D721Med (cell line): ENCODE data around the gene CHST8.

Experiments used
- DNase-seq: peaks from one replicate; pipeline ENCODE4 v3.0.0; 2011; ENCODE audit warnings: low spot score; ENCODE audit not compliant: insufficient read length
- FAIRE-seq: peaks from 2 replicates; lab custom pipeline; 2011; peaks lifted over from hg19 to GRCh38; lab: Jason Lieb, UNC
- TF ChIP-seq, protein P1 (sequence below): IDR thresholded peaks from 2 replicates; pipeline ENCODE4 v1.5.1; 2012; ENCODE audit warnings: mild to moderate bottlenecking, control low read depth; ENCODE audit not compliant: insufficient read depth; ENCODE audit errors: missing control alignments

Gene CHST8

DNA sequence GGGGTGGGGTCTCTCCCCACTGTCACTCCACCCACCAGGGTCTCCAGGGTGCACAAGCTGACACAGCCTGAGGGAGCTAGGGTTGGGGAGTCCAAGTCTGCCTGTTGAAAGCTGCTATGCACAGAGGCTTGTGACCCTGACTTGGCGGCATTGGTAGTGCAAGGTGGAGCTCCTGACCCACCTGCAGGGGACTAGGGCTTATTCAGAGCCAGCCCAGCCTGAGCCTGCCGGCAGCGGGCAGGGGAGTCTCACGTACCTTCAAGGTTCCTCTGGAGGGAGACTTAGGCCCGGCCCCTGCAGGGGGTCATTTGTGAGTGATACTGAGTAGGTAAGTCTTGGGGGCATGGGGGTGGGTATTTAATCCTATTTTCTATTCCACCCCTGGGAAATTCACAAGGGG, 179.7 kb downstream of the CHST8 start:
- no peak for FAIRE-seq
- TF ChIP-seq, protein P1, sequence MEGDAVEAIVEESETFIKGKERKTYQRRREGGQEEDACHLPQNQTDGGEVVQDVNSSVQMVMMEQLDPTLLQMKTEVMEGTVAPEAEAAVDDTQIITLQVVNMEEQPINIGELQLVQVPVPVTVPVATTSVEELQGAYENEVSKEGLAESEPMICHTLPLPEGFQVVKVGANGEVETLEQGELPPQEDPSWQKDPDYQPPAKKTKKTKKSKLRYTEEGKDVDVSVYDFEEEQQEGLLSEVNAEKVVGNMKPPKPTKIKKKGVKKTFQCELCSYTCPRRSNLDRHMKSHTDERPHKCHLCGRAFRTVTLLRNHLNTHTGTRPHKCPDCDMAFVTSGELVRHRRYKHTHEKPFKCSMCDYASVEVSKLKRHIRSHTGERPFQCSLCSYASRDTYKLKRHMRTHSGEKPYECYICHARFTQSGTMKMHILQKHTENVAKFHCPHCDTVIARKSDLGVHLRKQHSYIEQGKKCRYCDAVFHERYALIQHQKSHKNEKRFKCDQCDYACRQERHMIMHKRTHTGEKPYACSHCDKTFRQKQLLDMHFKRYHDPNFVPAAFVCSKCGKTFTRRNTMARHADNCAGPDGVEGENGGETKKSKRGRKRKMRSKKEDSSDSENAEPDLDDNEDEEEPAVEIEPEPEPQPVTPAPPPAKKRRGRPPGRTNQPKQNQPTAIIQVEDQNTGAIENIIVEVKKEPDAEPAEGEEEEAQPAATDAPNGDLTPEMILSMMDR: no peak
- no peak for DNase-seq

DNA sequence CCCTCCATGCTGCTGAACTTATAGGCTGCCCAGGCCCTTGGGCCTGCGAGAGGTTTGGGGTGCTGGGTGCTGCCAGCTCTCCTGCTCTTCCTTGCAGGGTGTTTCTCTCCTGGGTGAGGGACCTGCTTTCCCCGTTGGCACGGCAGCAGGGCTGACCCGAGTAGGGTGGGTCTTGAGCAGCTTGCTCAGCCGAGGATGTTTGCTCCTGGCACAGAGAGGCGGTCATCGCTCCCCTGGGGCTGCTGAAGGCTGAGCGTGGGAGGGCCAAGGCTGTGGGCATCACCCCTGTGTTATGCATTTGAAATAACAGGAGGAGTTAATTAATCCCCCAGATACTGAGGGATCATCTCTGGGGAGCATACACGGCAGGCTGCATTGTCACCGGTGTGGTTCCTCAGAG, 180.2 kb downstream of the CHST8 start:
- DNase-seq: no peak
- no peak for FAIRE-seq
- TF ChIP-seq, protein P1: no peak

DNA sequence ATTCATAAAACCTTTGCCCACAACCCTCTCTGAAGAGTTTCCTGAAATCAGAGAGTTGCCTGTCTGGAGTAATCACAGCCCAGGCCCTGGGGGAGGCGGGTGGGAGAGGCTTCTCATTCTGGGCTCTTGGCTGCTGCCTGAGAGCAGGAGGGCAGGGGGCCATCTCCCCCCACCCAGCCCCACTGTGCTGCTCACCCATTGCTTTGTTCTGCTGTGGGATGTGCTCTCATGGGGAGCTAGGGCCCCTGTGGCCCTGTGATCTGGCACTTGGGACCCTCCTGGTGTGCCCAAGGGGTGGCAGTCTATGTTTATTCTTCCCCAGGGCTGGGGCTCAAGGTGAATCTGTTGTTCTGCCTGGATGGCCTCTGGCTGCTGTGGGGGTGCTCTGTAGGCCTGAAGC, 181.0 kb downstream of the CHST8 start:
- FAIRE-seq: no peak
- TF ChIP-seq, protein P1: no peak
- no peak for DNase-seq

DNA sequence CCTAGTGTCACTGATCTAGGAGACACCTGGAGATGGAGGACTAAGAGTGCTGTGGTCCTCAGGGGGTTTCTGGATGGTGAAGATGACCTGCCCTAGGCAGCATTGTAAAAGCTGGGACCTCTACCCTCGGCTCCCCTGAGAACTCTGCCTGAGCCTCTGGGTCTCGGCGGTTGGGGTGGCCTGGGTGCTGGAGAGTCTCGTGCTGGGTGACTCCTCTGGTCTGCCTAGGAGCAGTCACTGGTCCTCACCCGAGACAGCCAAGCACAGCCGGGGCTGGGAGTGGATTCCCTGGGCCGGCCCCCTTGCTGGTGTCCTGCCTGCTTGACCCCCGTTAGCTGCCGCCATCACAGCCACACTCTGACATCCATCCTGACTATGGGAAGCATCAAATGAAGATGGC, 181.6 kb downstream of the CHST8 start:
- FAIRE-seq: no peak

DNA sequence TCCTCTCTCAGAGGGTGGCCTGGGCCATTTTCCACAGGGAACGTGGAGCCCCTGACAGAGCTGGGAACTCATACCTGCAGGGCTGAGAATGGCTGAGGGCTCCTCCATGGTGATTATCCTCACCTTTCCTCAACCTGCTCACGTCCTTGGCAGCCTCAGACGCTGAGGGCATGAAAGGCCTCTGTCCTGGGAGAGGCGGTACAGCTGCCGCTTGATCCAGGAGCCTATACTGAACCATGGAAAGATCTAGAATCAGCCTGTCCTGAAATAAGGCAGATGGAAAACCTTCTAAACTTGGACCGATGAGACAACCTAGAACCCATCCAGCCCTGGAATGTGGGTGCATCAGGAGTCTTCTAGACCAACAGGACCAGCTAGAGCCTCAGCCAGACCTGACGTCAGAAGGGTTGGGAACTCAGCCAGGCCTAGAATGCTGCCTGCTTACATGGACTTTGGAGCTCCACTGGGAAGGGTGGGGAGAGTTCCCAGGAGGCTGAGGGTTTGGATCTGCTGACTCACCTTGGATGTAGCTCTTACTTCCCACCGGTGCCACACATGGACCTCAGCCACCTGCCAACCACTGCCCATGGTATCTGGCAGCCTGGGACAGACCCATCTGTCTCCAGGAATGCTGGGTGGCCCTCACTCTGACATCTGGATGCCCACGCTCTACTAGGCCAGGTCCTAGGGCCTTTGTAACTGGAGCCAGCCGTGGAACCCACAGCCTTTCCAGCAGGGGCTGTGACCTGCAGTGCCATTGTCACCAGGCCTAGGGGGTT, 182.5 kb downstream of the CHST8 start:
- TF ChIP-seq, protein P1: no peak
- DNase-seq (no peak), FAIRE-seq (no peak)

More for the DNA sequence above, 181.6 kb downstream of the CHST8 start:
- DNase-seq: no peak
- TF ChIP-seq, protein P1: no peak

DNA sequence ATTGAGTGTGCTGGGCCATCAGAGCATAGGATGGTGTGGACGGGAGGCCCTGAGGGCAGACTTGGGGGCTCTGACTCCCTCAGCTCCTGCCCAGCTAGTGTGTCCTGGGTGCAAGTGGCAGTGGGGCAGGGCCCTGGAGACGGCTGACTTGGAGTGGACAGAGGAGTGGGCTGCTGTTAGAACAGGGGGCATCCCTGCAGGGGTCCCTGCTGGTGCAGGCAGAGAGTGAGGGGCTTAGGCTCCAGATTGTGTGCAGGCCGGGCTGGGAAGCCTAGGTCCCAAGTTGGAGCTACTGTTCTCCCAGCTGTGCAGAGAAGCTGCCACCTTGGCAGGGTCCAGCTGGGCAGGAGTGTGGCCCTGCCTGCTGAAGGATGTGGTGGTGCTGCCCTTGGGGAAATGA, 183.6 kb downstream of the CHST8 start:
- no peak for DNase-seq
- TF ChIP-seq, protein P1: no peak
- no peak for FAIRE-seq

DNA sequence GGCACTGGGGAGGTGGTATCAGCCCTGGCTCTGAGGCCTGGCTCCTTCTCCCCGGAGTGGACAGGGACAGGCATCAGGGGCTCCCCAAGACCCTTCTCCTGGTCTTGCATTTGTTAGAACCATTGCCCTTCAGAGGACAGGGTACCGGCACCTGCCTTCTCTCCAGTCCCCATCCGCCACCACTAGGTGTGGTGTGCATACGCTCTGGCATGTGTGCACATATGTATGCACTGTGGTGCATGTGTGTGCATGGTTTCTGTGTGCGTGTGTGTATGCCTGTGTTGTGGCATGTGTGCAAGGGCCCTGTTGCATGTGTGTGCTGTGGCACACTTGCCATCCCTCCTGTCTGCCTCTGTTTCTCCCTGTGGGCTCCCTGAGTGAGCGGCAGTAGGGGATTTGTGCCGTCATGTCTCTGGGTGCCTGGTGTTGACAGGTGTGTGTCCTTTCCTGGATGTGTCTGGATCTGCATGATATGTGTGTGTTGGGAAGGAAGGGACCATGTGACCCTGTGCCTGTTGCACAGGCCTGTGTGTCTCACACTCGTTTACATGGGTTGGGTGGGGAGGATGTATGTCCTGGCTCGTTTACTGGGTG, 184.2 kb downstream of the CHST8 start:
- no peak for DNase-seq
- no peak for FAIRE-seq
- TF ChIP-seq, protein P1: no peak
